Activated naive CD4-positive, alpha-beta T cell treated with anti-CD3 and anti-CD28 coated beads, Interleukin-2, amount 10 ng/mL, durations not matched to agents 7 days and 5 days (primary cell): ENCODE measurements around the gene EXPH5.
"Not testable (repeated sequence)": the region's sequence is repeated elsewhere in the genome, so short reads cannot be mapped to it uniquely, and the experiment has no call there.

Experiments
- CTCF ChIA-PET: fragments of 350-600 bp; sonication (Branson Sonifier 250); formaldehyde crosslinking; loops from one replicate; lab custom pipeline; 2021; ENCODE audit warnings: antibody characterized with exemption; lab: Charles Lee
- DNase-seq: peaks from one replicate; pipeline ENCODE4 v3.0.0-alpha.2; 2020
- H3K27ac Mint-ChIP-seq: one replicate; pipeline ENCODE4 v1.8.0; 2021; ENCODE audit warnings: mild to moderate bottlenecking, moderate library complexity, mixed read lengths
- H3K27me3 Mint-ChIP-seq: one replicate; pipeline ENCODE4 v1.8.0; 2021; ENCODE audit warnings: mild to moderate bottlenecking, mixed read lengths
- H3K36me3 Mint-ChIP-seq: one replicate; pipeline ENCODE4 v1.8.0; 2021; ENCODE audit warnings: mixed read lengths
- H3K4me1 Mint-ChIP-seq: one replicate; pipeline ENCODE4 v1.8.0; 2021; ENCODE audit warnings: mixed read lengths
- H3K4me3 Mint-ChIP-seq: one replicate; pipeline ENCODE4 v1.8.0; 2021; ENCODE audit warnings: mild to moderate bottlenecking, moderate library complexity, mixed read lengths
- H3K9me3 Mint-ChIP-seq: one replicate; pipeline ENCODE4 v1.8.0; 2021; ENCODE audit warnings: mixed read lengths

The EXPH5 gene

DNA sequence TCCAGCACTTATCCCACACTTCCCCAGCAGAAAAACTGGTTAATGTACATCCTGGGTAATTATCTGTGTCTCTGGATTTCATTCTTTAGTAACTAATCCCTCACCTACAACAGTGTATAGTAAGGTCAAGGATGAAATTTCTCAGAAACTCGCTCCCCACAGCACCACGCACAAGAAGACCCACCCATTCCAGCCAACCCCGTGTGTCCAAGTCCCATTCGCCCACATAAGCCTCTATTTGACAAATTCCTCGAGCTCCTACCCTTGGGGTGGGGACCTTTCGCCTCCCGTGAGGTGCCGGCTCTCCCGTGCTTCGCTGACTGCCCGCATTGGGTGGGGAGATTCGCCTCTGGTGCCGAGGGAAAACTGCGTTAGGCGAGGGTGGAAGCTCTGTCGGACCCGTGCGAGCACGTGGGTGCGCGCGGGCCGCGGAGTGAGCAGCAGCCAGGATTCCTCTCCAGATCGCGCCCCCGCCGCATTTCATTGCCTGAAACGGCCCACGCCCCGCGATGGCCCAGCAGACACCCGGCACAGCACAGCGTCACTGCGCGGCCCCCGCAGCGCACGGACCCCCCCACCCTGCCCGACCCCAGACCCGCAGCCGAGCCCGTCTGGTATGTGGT, 866 bp downstream of the EXPH5 start:
- Mint-ChIP-seq H3K27me3 (peaks cover 44% of the 10 kb centered on the region), H3K9me3 (no peaks in the 10 kb centered on the region), H3K36me3 (peaks cover 2% of the 10 kb centered on the region), H3K4me3 (peak overlapping the region; percentile 98), H3K4me1 (peaks cover 21% of the 10 kb centered on the region), H3K27ac (peak overlapping the region; percentile 76)
- CTCF ChIA-PET = no interaction called here
- peak; percentile 61 for DNase-seq

GRCh38 chr11:108591893-108592292, 1.7 kb downstream of the EXPH5 start:
- H3K27me3 Mint-ChIP-seq = peaks cover 44% of the 10 kb centered on the region
- CTCF ChIA-PET = no interaction called here
- DNase-seq = no peak
- H3K4me3 Mint-ChIP-seq = peak overlapping the region; percentile 98
- H3K4me1 Mint-ChIP-seq = peaks cover 21% of the 10 kb centered on the region
- no peak overlapping the region for H3K27ac Mint-ChIP-seq
- peaks cover 2% of the 10 kb centered on the region for H3K36me3 Mint-ChIP-seq
- no peaks in the 10 kb centered on the region for H3K9me3 Mint-ChIP-seq

DNA sequence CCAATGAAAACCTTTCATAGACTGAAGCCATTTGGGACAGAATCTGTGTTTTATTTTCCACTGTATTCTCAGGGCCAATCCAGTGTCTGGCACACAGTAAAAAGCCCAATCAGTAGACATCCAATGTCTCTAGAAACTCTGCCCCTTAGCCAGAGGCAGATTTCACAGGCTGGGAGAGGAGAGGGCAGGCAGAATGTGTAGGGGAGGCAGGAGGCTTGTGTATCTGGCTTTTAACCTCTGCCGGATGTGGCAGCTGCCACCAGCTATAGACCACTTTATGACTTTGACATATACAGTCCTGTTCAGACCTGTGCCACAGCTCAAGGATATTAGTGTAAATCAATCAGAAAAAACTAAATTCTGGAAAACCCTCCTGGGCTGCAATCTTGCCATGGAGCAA, 4.4 kb downstream of the EXPH5 start:
- H3K27me3 Mint-ChIP-seq = peaks cover 27% of the 10 kb centered on the region
- no peak overlapping the region for H3K4me3 Mint-ChIP-seq
- peaks cover 20% of the 10 kb centered on the region for H3K4me1 Mint-ChIP-seq
- H3K27ac Mint-ChIP-seq = no peak overlapping the region
- DNase-seq = no peak
- CTCF ChIA-PET = no interaction called here
- peaks cover 2% of the 10 kb centered on the region for H3K36me3 Mint-ChIP-seq
- H3K9me3 Mint-ChIP-seq = no peaks in the 10 kb centered on the region

- H3K9me3 Mint-ChIP-seq = no peaks in the 10 kb centered on the region
- CTCF ChIA-PET = interaction anchor here (0.6 to 1.1 kb wide), 2 partner anchors 15 to 24 kb away, joined by 3 read pairs; no protein-coding TSS in a partner anchor
- H3K27me3 Mint-ChIP-seq = peaks cover 19% of the 10 kb centered on the region
- H3K4me3 Mint-ChIP-seq = no peak overlapping the region
- no peak overlapping the region for H3K27ac Mint-ChIP-seq
- peaks cover 12% of the 10 kb centered on the region for H3K4me1 Mint-ChIP-seq
- no peak for DNase-seq
- H3K36me3 Mint-ChIP-seq = peaks cover under 1% of the 10 kb centered on the region
Measured at GRCh38 chr11:108588287-108588686, 5.3 kb downstream of the EXPH5 start.

GRCh38 chr11:108587109-108587508, 6.5 kb downstream of the EXPH5 start:
- Mint-ChIP-seq H3K9me3 (no peaks in the 10 kb centered on the region), H3K4me1 (peaks cover 3% of the 10 kb centered on the region), H3K27me3 (peaks cover 11% of the 10 kb centered on the region), H3K36me3 (no peaks in the 10 kb centered on the region), H3K27ac (no peak overlapping the region), H3K4me3 (no peak overlapping the region)
- CTCF ChIA-PET = no interaction called here
- no peak for DNase-seq

GRCh38 chr11:108586600-108586999, 7.0 kb downstream of the EXPH5 start:
- Mint-ChIP-seq H3K9me3 (no peaks in the 10 kb centered on the region), H3K4me1 (no peaks in the 10 kb centered on the region), H3K36me3 (no peaks in the 10 kb centered on the region), H3K27ac (no peak overlapping the region), H3K4me3 (no peak overlapping the region), H3K27me3 (peaks cover 6% of the 10 kb centered on the region)
- CTCF ChIA-PET = no interaction called here
- DNase-seq = no peak

GRCh38 chr11:108586185-108586584, 7.4 kb downstream of the EXPH5 start:
- H3K36me3 Mint-ChIP-seq, CTCF ChIA-PET, H3K9me3 Mint-ChIP-seq, H3K27ac Mint-ChIP-seq, H3K4me1 Mint-ChIP-seq, H3K27me3 Mint-ChIP-seq, H3K4me3 Mint-ChIP-seq, DNase-seq: not testable (repeated sequence)

GRCh38 chr11:108584973-108585372, 8.6 kb downstream of the EXPH5 start:
- Mint-ChIP-seq H3K27ac (no peak overlapping the region), H3K36me3 (no peaks in the 10 kb centered on the region), H3K4me3 (no peak overlapping the region), H3K9me3 (no peaks in the 10 kb centered on the region), H3K27me3 (no peaks in the 10 kb centered on the region), H3K4me1 (no peaks in the 10 kb centered on the region)
- no peak for DNase-seq
- CTCF ChIA-PET = no interaction called here

DNA sequence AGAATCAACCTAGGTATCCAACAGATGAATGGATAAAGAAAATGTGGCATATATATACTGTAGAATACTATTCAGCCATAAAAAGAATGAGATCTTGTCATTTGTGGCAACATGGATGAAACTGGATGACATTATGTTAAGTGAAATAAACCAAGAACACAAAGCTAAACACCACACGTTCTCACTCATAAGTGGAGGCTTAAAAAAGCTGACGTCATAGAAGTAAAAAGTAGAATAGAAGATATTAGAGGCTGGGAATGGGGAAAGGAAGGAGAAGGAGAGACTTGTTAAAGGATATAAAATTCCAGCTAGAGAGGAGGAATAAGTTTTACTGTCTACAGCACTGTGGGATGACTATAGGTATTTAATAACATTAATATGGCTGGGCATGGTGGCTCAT, 12.9 kb downstream of the EXPH5 start:
- CTCF ChIA-PET = no interaction called here
- Mint-ChIP-seq H3K27ac (no peak overlapping the region), H3K9me3 (no peaks in the 10 kb centered on the region), H3K27me3 (no peaks in the 10 kb centered on the region), H3K4me3 (no peak overlapping the region), H3K36me3 (no peaks in the 10 kb centered on the region), H3K4me1 (no peaks in the 10 kb centered on the region)
- DNase-seq = no peak

DNA sequence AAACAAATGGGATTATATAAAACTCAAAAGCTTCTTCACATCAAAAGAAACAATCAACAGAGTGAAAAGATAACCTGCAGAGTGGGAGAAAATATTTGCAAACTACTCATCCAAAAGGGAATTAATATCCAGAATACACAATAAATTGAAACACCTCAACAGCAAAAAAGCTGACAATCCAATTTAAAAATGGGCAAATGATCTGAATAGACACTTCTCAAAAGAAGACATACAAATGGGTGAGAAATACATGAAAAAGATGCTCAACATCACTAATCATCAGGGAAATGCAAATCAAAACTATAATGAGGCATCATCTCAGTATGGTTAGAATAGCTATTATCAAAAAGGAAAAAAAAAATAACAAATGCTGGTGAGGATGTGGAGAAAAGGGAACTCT, 13.5 kb downstream of the EXPH5 start:
- CTCF ChIA-PET = no interaction called here
- no peaks in the 10 kb centered on the region for H3K9me3 Mint-ChIP-seq
- no peak overlapping the region for H3K27ac Mint-ChIP-seq
- no peaks in the 10 kb centered on the region for H3K4me1 Mint-ChIP-seq
- no peaks in the 10 kb centered on the region for H3K36me3 Mint-ChIP-seq
- no peak overlapping the region for H3K4me3 Mint-ChIP-seq
- no peaks in the 10 kb centered on the region for H3K27me3 Mint-ChIP-seq
- no peak for DNase-seq

GRCh38 chr11:108576523-108576922, 17.0 kb downstream of the EXPH5 start:
- H3K4me1 Mint-ChIP-seq = peaks cover 4% of the 10 kb centered on the region
- DNase-seq = no peak
- H3K27ac Mint-ChIP-seq = no peak overlapping the region
- CTCF ChIA-PET = no interaction called here
- H3K9me3 Mint-ChIP-seq = no peaks in the 10 kb centered on the region
- no peak overlapping the region for H3K4me3 Mint-ChIP-seq
- no peaks in the 10 kb centered on the region for H3K36me3 Mint-ChIP-seq
- no peaks in the 10 kb centered on the region for H3K27me3 Mint-ChIP-seq

GRCh38 chr11:108574675-108575074, 18.9 kb downstream of the EXPH5 start:
- Mint-ChIP-seq H3K27me3 (no peaks in the 10 kb centered on the region), H3K9me3 (no peaks in the 10 kb centered on the region), H3K4me1 (peaks cover 4% of the 10 kb centered on the region), H3K27ac (no peak overlapping the region), H3K36me3 (no peaks in the 10 kb centered on the region), H3K4me3 (no peak overlapping the region)
- no peak for DNase-seq
- CTCF ChIA-PET = no interaction called here

GRCh38 chr11:108571001-108571400, 22.6 kb downstream of the EXPH5 start:
- CTCF ChIA-PET = no interaction called here
- Mint-ChIP-seq H3K27ac (peak overlapping the region; percentile 6), H3K36me3 (no peaks in the 10 kb centered on the region), H3K4me3 (no peak overlapping the region), H3K27me3 (no peaks in the 10 kb centered on the region), H3K4me1 (peaks cover 4% of the 10 kb centered on the region), H3K9me3 (no peaks in the 10 kb centered on the region)
- DNase-seq = no peak

DNA sequence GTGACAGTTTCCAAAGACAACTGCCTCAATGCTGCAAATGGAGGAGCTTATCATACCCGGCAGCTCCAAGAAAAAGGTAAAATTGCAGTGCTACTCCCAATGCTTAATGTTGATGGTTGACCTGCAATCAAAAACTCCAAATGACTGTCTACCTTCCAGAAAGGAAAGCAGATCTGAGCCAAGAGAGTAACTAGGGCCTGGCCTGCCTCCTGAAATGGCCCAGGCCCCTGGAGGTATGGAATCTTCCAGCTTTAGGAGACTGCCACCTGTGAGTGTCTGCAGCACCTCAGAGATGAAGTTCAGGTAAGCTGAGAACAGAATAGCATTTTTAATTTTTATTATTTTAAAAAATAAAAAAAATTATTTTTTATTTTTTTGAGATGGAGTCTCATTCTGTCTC, 23.7 kb downstream of the EXPH5 start:
- Mint-ChIP-seq H3K36me3 (no peaks in the 10 kb centered on the region), H3K27me3 (no peaks in the 10 kb centered on the region), H3K9me3 (no peaks in the 10 kb centered on the region), H3K4me3 (no peak overlapping the region), H3K4me1 (peaks cover 4% of the 10 kb centered on the region), H3K27ac (no peak overlapping the region)
- CTCF ChIA-PET = no interaction called here
- DNase-seq = no peak

- no peaks in the 10 kb centered on the region for H3K27me3 Mint-ChIP-seq
- H3K4me1 Mint-ChIP-seq = peaks cover 4% of the 10 kb centered on the region
- H3K36me3 Mint-ChIP-seq = no peaks in the 10 kb centered on the region
- DNase-seq = no peak
- CTCF ChIA-PET = no interaction called here
- H3K9me3 Mint-ChIP-seq = no peaks in the 10 kb centered on the region
- no peak overlapping the region for H3K27ac Mint-ChIP-seq
- H3K4me3 Mint-ChIP-seq = no peak overlapping the region
Measured at GRCh38 chr11:108568195-108568858, 25.2 kb downstream of the EXPH5 start.
